ENCODE data around the gene PARVB. TPM values are rescaled to one million over a fixed set of nuclear protein-coding genes. Genes with fewer than 3 reads are reported as not detected.

PARVB gene
- total and polyA plus RNA-seq, 4 experiments from 2014 or later = 3.4 to 17.0 (median 9.8) TPM

GRCh38 chr22:44042249-44043218, 18.4 kb downstream of the PARVB start:
- intact Hi-C loops (cut with micrococcal nuclease) = no loop called here
- H3K27ac ChIP-seq (ENCODE audit: low read depth, low read length) = no peak overlapping the region

DNA sequence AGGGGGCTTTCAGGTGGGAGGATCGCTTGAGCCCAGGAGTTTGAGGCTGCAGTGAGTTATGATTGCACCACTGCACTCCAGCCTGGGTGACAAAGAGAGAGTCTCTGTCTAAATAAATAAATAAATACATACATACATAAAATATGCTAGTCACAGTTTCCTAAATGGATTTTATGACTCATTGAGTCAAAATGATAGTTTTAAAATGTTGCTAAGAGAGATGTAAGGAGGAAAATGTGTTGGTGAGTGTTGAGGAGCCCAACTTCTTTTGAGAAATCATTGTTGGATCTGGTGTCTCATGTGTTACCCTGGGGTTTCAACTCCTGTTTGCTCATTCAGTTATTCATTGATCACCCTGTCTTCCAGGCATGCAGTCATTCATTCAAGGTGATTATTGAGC, 21.0 kb downstream of the PARVB start:
- peaks cover 1 to 22% (median 18%) of the 10 kb centered on the region in 4 donors for H3K4me1 Mint-ChIP-seq

More at GRCh38 chr22:44042249-44043218, 18.4 kb downstream of the PARVB start:
- H3K4me3 ChIP-seq (ENCODE audit: low read length in 2 of 2) = no peak overlapping the region
- Mint-ChIP-seq H3K27me3 (no peaks in the 10 kb centered on the region), H3K4me1 (peaks cover 1 to 20% (median 12%) of the 10 kb centered on the region in 4 donors), H3K9me3 (peaks cover 0 to 2% (median 0%) of the 10 kb centered on the region in 8 donors), H3K36me3 (no peaks in the 10 kb centered on the region), H3K4me3 (no peak overlapping the region), H3K27ac (no peak overlapping the region)
- no peaks in the 10 kb centered on the region for H3K36me3 ChIP-seq (ENCODE audit: insufficient read depth, low read length)
- CTCF ChIA-PET (ENCODE audit: partially characterized antibody) = interaction anchor here (1.5 to 1.8 kb wide), 2 partner anchors 20 to 49 kb away, joined by 3 to 4 read pairs; no protein-coding TSS in a partner anchor
- peaks cover 4% of the 10 kb centered on the region for H3K4me1 ChIP-seq (ENCODE audit: insufficient read depth, low read length)
- DNase-seq = no peak
- no peaks in the 10 kb centered on the region for H3K9me3 ChIP-seq (ENCODE audit: control insufficient read depth in 1 of 2, low read length in 2 of 2)
- H3K27me3 ChIP-seq (ENCODE audit: insufficient read depth, low read length) = no peaks in the 10 kb centered on the region
- POLR2A ChIA-PET (ENCODE audit: partially characterized antibody) = no interaction called here

GRCh38 chr22:44046485-44047141, 22.5 kb downstream of the PARVB start:
- H3K9me3 Mint-ChIP-seq = peaks cover 0 to 2% (median 0%) of the 10 kb centered on the region in 8 donors
- H3K4me3 ChIP-seq (ENCODE audit: low read length in 2 of 2) = no peak overlapping the region
- H3K27ac ChIP-seq (ENCODE audit: low read depth, low read length) = no peak overlapping the region
- no peaks in the 10 kb centered on the region for H3K9me3 ChIP-seq (ENCODE audit: control insufficient read depth in 1 of 2, low read length in 2 of 2)
- H3K36me3 Mint-ChIP-seq = no peaks in the 10 kb centered on the region
- H3K27me3 ChIP-seq (ENCODE audit: insufficient read depth, low read length) = no peaks in the 10 kb centered on the region
- peaks cover 1 to 25% (median 17%) of the 10 kb centered on the region in 4 donors for H3K4me1 Mint-ChIP-seq
- no peak for DNase-seq
- no peak overlapping the region for H3K4me3 Mint-ChIP-seq
- H3K27me3 Mint-ChIP-seq = no peaks in the 10 kb centered on the region
- H3K36me3 ChIP-seq (ENCODE audit: insufficient read depth, low read length) = no peaks in the 10 kb centered on the region
- H3K27ac Mint-ChIP-seq = no peak overlapping the region
- intact Hi-C loops (cut with micrococcal nuclease) = no loop called here
- ChIA-PET POLR2A (ENCODE audit: partially characterized antibody) (interaction anchor here (2.0 kb wide), 1 partner anchor 20 kb away, joined by 6 read pairs; no protein-coding TSS in a partner anchor), CTCF (ENCODE audit: partially characterized antibody) (interaction anchor here (2.3 kb wide), 1 partner anchor 53 kb away, joined by 8 read pairs; no protein-coding TSS in a partner anchor)
- H3K4me1 ChIP-seq (ENCODE audit: insufficient read depth, low read length) = peaks cover 10% of the 10 kb centered on the region

More for the DNA sequence above, 21.0 kb downstream of the PARVB start:
- Mint-ChIP-seq H3K9me3 (peaks cover 0 to 2% (median 0%) of the 10 kb centered on the region in 8 donors), H3K4me3 (no peak overlapping the region), H3K36me3 (no peaks in the 10 kb centered on the region), H3K27ac (no peak overlapping the region), H3K27me3 (no peaks in the 10 kb centered on the region)
- Histone ChIP-seq H3K4me3 (ENCODE audit: low read length in 2 of 2) (no peak overlapping the region), H3K27ac (ENCODE audit: low read depth, low read length) (no peak overlapping the region), H3K27me3 (ENCODE audit: insufficient read depth, low read length) (no peaks in the 10 kb centered on the region), H3K4me1 (ENCODE audit: insufficient read depth, low read length) (peaks cover 10% of the 10 kb centered on the region), H3K9me3 (ENCODE audit: control insufficient read depth in 1 of 2, low read length in 2 of 2) (no peaks in the 10 kb centered on the region), H3K36me3 (ENCODE audit: insufficient read depth, low read length) (no peaks in the 10 kb centered on the region)
- POLR2A ChIA-PET (ENCODE audit: partially characterized antibody) = no interaction called here
- CTCF ChIA-PET (ENCODE audit: partially characterized antibody) = no interaction called here
- no peak for DNase-seq
- intact Hi-C loops (cut with micrococcal nuclease) = no loop called here

DNA sequence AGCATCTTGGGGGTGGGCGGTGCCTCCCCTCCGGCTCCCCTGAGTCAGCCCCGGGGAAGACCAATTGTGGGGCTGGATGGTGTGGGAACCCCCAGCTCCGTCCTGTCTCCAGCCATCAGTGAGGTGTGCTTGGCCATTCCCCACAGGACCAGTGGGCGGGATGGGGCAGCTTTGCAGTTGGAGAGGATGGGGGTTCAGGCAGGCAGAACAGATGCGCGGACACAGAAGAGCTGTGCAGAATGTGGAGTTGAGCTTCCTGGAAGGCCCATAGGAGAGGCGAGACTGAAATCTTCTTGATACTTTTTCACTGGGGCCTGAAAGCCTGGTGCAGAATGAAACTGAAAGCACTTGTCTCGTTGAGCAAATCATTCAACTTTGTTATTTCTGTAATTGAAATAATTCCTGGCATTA, 23.8 kb downstream of the PARVB start:
- ChIA-PET CTCF (ENCODE audit: partially characterized antibody) (interaction anchor here (2.3 kb wide), 1 partner anchor 55 kb away, joined by 8 read pairs; no protein-coding TSS in a partner anchor), POLR2A (ENCODE audit: partially characterized antibody) (interaction anchor here (1.5 to 2.0 kb wide), 2 partner anchors 11 to 21 kb away, joined by 6 to 7 read pairs; no protein-coding TSS in a partner anchor)
- H3K4me1 ChIP-seq (ENCODE audit: insufficient read depth, low read length) = peaks cover 10% of the 10 kb centered on the region
- H3K4me3 Mint-ChIP-seq = peak overlapping the region; percentile 1 to 81 (median 54)
- intact Hi-C loops (cut with micrococcal nuclease) = no loop called here
- no peak overlapping the region for H3K4me3 ChIP-seq (ENCODE audit: low read length in 2 of 2)
- no peak for DNase-seq
- H3K27ac ChIP-seq (ENCODE audit: low read depth, low read length) = no peak overlapping the region
- H3K36me3 ChIP-seq (ENCODE audit: insufficient read depth, low read length) = no peaks in the 10 kb centered on the region
- H3K36me3 Mint-ChIP-seq = no peaks in the 10 kb centered on the region
- peaks cover 0 to 2% (median 0%) of the 10 kb centered on the region in 8 donors for H3K9me3 Mint-ChIP-seq
- no peaks in the 10 kb centered on the region for H3K9me3 ChIP-seq (ENCODE audit: control insufficient read depth in 1 of 2, low read length in 2 of 2)
- peak overlapping the region in 2 of 7 donors; percentile 20 to 65 for H3K27ac Mint-ChIP-seq
- H3K27me3 Mint-ChIP-seq = no peaks in the 10 kb centered on the region
- H3K4me1 Mint-ChIP-seq = peaks cover 1 to 22% (median 14%) of the 10 kb centered on the region in 4 donors
- H3K27me3 ChIP-seq (ENCODE audit: insufficient read depth, low read length) = no peaks in the 10 kb centered on the region

DNA sequence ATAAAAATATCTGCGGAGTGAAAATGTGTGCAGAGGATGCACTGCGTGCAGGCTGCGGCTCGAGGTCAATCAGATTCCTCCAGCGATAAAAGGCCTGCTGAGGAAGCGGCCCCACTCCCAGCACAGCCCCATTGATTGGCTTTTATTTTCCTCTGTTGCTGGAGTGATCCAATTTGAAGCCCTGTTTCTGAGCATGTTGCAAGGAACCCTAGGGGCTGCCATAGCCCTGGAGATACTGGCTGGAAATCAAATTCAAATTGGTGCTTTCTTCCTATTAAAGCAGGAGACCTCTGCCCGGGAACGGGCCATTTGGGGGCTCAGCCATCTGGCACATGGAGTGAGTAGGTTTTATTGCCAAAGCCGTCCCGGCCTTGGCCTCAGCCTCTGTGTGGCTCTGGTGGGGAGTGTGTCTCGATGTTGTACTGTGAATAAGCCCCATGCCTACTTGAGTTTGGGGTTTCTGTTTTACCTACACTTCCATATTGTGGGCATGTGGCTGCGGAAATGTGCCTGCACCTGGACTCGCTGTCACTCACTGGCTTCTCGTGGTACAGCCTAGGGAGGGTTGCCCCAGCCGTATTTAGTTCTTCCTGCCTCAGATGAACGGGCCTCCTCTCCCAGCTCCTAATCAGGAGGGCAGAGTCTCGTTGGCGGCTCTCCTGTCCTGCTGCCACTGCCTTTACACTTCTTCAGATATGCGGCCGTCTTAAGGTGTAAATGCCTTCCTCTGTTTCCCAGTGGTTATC, 25.6 kb downstream of the PARVB start:
- Mint-ChIP-seq H3K4me1 (peaks cover 1 to 22% (median 13%) of the 10 kb centered on the region in 4 donors), H3K36me3 (no peaks in the 10 kb centered on the region), H3K27ac (peak overlapping the region in 3 of 7 donors; percentile 4 to 81 (median 46)), H3K27me3 (no peaks in the 10 kb centered on the region), H3K4me3 (no peak overlapping the region), H3K9me3 (peaks cover 0 to 2% (median 0%) of the 10 kb centered on the region in 8 donors)
- ChIA-PET POLR2A (ENCODE audit: partially characterized antibody) (interaction anchor here (0.5 kb wide), 1 partner anchor 8 kb away, joined by 4 read pairs; no protein-coding TSS in a partner anchor), CTCF (ENCODE audit: partially characterized antibody) (no interaction called here)
- H3K27ac ChIP-seq (ENCODE audit: low read depth, low read length) = no peak overlapping the region
- intact Hi-C loops (cut with micrococcal nuclease) = no loop called here
- H3K4me1 ChIP-seq (ENCODE audit: insufficient read depth, low read length) = peaks cover 10% of the 10 kb centered on the region
- DNase-seq = no peak
- no peaks in the 10 kb centered on the region for H3K36me3 ChIP-seq (ENCODE audit: insufficient read depth, low read length)
- H3K27me3 ChIP-seq (ENCODE audit: insufficient read depth, low read length) = no peaks in the 10 kb centered on the region
- H3K4me3 ChIP-seq (ENCODE audit: low read length in 2 of 2) = no peak overlapping the region
- H3K9me3 ChIP-seq (ENCODE audit: control insufficient read depth in 1 of 2, low read length in 2 of 2) = no peaks in the 10 kb centered on the region

GRCh38 chr22:44050766-44051355, 26.8 kb downstream of the PARVB start:
- H3K4me1 Mint-ChIP-seq = peaks cover 1 to 22% (median 13%) of the 10 kb centered on the region in 4 donors
- no peak overlapping the region for H3K27ac ChIP-seq (ENCODE audit: low read depth, low read length)
- no peak overlapping the region for H3K4me3 Mint-ChIP-seq
- peak overlapping the region in 1 of 7 donors; percentile 43 for H3K27ac Mint-ChIP-seq
- peaks cover 10% of the 10 kb centered on the region for H3K4me1 ChIP-seq (ENCODE audit: insufficient read depth, low read length)
- no peaks in the 10 kb centered on the region for H3K36me3 Mint-ChIP-seq
- POLR2A ChIA-PET (ENCODE audit: partially characterized antibody) = no interaction called here
- H3K27me3 ChIP-seq (ENCODE audit: insufficient read depth, low read length) = no peaks in the 10 kb centered on the region
- no peaks in the 10 kb centered on the region for H3K9me3 ChIP-seq (ENCODE audit: control insufficient read depth in 1 of 2, low read length in 2 of 2)
- H3K4me3 ChIP-seq (ENCODE audit: low read length in 2 of 2) = no peak overlapping the region
- intact Hi-C loops (cut with micrococcal nuclease) = no loop called here
- no peak for DNase-seq
- CTCF ChIA-PET (ENCODE audit: partially characterized antibody) = no interaction called here
- peaks cover 0 to 2% (median 0%) of the 10 kb centered on the region in 8 donors for H3K9me3 Mint-ChIP-seq
- no peaks in the 10 kb centered on the region for H3K36me3 ChIP-seq (ENCODE audit: insufficient read depth, low read length)
- H3K27me3 Mint-ChIP-seq = no peaks in the 10 kb centered on the region

Data from CD4-positive, alpha-beta memory T cell (primary cell).